ENCODE results near the gene JMJD7.
A peak's percentile ranks its signal among the peaks of the same experiment; 100 is the strongest.

Gene JMJD7

DNA sequence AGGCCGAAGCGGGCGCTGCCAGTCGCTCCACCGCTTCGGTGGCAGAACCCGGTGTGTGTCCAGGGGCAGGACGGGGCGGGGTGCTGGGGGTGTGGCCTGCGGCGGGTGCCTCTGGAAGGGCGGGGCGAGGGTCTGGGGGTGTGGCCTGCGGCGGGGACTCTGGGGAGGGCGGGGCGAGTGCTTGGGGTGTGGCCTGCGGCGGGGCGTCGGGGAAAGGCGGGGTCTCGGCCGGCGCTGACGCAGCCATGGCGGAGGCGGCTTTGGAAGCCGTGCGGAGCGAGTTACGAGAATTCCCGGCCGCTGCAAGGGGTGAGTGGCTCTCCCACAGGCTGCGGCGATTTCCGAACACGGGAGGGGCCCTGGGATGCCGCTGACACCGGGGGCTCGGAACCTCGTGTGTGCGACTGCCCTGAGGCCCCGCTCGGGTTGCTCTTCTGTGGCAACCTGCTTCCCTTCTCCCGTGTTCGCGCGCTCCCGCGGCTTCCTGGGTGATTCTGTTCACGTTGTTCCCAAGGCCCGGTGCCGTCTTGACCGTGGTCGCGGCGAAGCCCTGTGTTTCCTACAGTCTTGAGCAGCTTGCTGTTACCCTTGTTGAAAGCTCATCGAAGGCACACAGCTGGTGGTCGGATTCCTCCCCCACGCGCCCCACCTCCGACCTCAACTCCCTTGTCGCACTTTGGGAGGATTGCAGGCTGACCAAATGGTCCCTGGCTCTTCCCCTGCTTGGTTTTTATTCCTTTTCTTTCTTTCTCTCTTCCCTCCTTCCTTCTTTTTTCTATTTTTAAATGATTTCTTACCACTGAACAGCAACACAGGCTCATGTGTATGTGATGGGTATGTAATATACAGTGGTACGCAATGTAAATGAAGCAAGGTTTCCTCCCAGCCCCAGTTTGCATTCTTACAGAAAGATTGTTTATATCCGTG lies at the start of gene JMJD7:
Gene JMJD7 (plus strand): TSS at position 213 of the 927 bp plus-strand sequence. CDS start 33 bp downstream, at position 246.
- DNase-seq (ENCODE audit: low spot score): peak; percentile 88

DNA sequence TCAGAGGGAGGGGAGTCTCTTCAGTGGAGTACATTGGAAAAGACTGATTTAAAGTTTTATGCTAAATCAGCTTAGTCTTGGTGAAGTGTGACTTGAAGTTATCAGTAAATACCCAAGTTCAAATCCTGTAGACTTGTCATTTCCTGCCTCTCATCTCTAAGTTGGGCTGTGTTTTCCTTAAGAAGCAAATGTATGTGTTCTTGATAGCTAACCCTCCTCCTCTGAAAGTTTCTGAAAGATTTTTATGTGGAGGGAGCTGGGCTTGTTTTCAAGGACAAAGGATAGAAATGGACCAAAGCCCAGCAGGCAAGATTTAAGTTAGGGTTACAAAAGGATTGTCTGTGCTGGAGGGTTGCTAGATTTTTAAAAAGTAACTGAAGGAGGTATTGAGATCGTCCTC lies 49.4 kb upstream of the JMJD7 start:
- DNase-seq (ENCODE audit: low spot score): no peak

DNA sequence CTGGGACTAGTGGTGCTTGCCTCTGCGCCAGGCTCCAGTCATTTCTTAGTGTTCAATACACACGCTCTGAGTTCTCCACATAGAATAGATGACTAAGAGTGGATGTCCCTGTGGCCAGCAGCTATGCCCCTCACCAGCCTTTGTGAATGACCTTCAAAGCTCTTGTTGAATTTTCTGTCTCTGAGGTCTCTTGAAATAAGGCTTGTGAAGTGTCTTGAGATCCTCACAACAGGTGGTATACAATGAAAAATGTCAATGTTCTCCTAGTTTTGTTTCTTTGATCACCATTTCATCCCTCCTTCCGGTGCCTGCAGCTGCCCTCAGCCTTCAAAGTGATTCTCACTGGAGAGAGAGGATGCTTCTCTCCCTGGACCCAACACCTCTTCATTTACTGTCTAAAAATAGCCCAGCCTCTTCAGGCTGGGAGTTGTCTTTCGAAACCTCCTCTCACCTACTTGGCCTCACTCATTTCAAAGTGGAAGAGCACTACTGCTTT lies 48.2 kb upstream of the JMJD7 start:
- DNase-seq (ENCODE audit: low spot score): no peak

DNA sequence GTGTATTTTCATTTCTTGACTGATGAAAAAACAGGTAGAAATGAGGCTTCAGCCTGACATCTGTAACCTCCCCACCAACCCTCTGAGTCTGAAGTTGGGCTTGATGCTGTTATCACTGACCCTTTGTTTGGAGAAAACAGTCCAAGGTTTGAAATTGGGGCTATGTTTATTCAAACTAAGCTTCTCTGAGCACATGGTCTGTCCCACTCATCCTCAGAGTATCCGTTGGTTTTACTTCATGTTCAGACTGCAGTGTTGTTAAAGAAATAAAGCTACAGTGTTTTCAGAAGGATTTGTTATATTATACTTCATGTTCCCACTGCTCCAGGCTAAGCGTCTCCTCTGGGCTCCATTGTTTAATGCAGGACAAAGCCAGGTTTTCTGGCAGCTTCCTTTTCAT lies 47.6 kb upstream of the JMJD7 start:
- no peak for DNase-seq (ENCODE audit: low spot score)

DNA sequence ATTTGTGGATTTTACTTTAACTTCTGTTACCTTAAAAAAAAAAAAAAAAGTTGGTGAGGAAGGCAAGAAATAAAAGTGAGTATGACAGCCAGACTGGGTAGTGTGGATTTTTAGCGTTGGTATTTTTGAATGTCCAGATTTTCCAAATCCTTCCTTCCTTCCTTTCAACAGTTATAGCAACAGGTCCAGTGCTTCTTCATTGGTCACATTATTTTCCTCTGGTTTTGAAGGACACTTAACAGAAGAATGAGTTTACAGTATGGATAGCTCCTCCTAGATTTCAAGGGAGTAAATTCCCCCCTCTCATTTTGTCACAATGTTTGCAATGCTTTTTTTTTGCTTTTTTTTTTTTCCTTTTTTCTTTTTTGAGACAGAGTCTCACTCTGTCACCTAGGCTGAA lies 47.2 kb upstream of the JMJD7 start:
- no peak for DNase-seq (ENCODE audit: low spot score)

DNA sequence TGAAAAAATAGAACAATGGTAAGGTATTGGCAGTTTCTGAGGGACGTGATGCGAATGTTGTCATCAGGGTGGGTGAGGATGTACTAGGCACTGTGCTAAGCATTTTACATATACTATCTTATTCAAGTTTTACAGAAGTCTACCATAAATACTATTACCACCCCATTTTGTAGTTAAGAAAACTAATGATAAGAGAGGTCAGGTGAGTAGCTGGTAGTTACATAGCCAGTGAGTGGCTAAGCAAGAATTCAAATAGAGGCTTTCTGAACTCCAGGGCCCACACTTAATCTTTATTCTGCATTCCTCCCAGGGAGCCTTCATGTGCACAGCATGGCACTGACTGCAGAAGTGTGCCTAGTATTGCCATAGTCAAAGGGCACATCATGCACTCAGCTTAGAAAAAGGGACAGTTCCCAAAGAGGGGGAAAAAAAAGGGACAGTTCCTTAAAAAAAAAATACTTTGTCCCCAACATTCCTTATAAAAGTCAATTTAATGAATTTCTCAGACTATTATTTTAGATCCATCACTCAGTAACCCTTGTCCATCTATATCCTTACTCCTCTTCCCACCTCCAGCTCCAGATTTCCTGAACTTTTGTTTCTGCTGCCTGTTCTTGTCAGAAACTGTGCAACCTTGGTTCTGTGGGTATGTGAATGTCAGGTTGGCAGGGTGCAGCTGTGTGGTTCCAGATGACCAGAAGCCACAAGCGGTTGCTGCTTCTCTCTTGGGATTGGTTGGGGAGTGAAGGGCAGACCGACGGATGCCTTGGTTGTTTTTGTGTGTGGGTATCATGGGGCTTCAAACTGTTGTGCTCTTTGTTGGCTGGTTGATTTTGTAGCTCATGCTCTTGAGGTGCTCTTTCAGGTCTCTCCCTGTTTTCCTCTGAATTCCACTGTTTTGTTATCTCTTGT lies 45.3 kb upstream of the JMJD7 start:
- DNase-seq (ENCODE audit: low spot score): peak; percentile 77

DNA sequence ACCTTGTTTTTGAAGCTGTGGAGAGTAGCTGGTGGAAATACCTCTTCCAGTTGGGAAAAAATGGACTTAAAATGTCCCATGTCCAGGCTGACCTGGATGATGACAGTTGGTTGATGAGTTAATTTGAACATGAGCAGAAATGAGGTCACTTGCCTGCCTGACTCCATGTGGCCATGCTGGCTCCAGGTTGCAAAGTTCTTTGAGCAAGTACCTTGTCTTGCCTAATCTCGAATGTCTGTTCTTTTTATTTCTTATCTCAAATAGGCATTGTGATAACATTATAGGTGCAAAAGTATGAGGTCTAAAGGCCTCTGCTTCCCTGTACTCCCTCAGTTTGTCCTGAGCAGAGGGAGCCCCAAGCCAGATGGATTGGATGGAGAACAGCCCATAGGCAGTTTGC lies 44.6 kb upstream of the JMJD7 start:
- DNase-seq (ENCODE audit: low spot score): no peak

DNA sequence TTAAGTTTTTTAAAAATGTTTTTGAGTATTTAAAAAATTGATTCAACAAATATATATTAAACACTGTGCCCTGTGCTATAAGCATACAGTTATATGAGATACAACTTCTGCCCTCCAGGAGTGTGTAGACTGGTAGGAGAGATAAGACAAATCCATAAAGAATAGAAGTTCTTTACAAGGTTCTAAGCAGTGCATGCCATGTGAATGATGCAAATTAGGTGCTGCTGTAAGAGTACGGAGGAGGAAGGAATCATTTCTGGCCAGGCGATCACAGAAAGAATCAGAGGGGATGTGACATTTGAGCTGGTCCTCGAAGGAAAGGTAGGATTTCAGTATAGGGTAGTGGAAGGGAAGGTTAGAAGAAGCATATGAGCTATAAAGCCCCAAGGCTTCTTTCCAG lies 39.6 kb upstream of the JMJD7 start:
- DNase-seq (ENCODE audit: low spot score): no peak

DNA sequence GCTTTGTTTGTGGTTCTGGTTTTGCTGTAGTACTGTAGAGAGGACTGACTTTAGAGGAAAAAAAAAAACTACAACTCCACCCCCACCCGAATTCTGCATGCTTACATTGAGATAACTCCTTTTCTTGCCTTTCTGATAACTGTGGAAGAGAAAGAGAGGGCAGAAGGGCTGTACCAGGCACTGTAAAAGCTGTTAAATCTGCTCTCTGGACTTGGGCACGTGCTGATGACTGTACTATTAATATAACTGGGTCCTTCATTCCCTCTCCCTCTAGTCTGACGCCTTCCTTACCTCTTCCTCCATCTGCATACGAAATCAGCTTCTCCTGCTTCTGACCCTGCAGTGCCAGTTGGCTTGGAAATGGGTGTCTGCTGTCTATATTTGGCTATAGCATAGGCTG lies 38.7 kb upstream of the JMJD7 start:
- no peak for DNase-seq (ENCODE audit: low spot score)

DNA sequence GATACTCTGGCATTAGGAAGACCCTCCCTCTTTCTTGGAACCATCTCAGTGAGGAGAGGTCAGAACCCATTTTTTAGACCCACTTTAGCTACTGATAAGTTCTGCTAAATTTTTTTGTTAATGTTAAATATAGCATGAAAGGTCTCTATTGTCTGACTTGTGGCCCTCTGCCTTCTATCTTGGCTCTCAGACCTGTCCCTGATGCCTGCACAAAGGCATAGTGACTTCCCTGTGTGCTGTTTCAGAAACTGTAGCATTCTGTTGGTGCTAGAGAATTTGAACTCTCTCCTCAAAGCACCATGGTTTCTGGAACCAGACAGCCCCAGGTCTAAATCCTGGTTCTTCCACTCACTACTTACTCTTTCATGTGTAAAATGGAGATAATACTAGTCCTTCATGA lies 38.2 kb upstream of the JMJD7 start:
- DNase-seq (ENCODE audit: low spot score): no peak

DNA sequence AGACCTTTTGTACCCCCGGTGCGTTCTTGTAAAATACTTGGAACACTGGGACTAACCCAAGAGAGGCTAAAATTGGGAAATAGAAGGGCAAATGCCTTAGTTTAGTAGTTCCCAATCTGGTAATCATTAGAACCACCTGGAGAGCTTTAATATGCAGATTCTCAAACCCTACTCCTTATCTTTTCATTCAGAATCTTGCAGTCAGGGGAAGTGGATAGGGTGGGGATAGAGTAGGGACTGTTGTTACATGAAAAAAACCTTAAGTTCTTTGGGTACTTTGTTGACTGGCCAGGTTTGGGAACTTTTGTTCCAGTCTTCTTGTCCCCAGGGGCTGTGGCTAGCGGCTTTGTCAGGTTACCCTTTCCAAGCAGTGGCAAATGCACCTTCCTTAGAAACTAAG lies 37.7 kb upstream of the JMJD7 start:
- DNase-seq (ENCODE audit: low spot score): no peak

DNA sequence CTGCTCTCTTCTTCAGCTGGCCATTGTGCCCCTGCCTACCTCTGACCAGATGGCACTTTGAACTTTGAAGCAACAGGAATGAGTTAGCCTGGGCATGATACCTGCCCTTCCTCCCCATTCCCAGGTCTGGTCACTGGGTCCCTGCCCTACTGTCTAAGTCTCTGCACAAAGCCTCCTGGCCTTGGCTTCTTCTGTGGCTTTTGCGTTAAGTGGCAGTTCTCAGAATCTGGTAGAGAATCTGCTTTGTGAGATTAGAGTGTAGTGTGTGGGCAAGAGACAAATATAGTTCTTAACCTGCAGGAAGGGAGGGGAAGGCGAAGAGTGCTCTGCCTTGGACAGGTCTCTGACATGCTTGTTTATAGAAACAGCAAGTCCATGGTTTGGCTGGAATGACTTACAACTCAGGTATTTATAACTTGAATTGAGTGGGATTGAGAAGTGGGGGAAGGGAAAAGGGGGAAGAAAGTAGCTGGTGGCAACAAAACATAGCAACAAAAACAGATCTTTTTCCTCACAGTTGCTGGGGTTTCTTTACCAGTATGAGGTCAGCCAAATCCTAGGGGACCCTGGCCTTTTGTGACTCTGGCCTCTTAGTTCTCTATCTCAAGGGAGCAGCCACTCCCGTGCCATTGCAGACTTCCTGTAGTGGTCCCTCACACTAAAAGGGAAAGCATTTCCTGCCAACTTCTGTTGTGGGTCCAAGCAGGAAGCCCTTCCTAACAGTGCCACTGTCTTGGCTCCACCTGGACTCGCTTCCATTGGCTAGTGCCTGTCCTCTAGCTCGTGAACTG lies 36.9 kb upstream of the JMJD7 start:
- DNase-seq (ENCODE audit: low spot score): no peak

DNA sequence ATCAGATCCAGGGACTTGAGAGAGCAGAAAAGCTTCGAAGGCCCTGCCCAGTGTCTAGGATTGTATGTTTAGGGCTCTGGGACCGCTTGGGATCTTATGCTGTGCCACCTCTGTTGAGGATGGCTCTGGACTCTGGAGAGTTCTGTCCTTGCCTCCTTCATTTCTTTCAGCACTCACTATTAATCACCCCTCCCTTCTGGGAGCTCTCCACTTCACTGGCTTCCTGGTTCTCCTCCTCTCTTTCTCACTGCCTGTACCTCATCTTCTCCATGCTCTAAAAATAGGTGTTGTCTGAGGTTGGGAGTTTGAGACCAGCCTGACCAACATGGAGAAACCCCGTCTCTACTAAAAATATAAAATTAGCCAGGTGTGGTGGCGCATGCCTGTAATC lies 36.4 kb upstream of the JMJD7 start:
- no peak for DNase-seq (ENCODE audit: low spot score)

DNA sequence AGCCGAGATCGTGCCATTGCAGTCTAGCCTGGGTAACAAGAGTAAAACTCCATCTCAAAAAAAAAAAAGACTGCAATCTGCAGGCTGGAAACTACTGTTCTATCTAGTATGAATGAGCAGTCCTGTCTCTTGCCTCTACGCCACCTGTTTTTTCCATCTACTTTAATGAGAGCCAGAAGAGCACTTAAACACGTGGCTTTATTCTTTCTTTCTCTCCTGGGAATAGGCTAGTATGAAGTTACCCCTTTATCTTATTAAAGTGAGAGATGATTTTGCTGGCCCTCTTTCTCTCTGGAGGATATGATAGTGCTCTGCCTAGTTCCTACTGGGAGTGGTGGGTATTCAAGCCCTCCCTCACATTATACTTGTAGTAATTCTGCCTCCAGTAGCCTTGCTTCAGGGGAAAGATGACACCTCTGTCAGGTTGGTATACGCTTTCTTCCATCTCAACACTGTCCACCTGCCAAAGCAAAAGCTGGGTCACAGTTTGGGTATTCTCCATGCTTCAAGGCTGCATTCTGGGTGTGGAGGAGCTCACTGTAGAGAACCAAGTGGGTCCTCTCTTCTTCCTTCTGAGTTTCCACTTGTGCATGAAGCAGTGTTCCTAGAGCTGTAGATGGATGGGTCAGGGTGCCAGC lies 35.8 kb upstream of the JMJD7 start:
- no peak for DNase-seq (ENCODE audit: low spot score)

DNA sequence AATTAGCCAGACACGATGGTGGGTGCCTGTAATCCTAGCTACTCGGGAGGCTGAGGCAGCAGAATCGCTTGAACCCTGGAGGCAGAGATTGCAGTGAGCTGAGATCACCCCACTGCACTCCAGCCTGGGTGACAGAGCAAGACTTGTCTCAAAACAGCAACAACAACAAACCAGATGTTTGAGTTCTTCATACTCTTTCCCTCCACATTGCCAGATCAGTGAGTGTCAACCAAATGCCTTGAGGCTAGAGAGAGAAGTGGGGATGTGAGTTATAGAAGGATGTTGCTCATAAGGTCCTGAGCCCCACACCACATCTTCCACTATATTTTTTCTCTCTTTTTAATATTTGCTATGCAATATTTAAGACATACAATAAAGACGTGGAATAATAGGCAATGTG lies 33.8 kb upstream of the JMJD7 start:
- DNase-seq (ENCODE audit: low spot score): no peak

DNA sequence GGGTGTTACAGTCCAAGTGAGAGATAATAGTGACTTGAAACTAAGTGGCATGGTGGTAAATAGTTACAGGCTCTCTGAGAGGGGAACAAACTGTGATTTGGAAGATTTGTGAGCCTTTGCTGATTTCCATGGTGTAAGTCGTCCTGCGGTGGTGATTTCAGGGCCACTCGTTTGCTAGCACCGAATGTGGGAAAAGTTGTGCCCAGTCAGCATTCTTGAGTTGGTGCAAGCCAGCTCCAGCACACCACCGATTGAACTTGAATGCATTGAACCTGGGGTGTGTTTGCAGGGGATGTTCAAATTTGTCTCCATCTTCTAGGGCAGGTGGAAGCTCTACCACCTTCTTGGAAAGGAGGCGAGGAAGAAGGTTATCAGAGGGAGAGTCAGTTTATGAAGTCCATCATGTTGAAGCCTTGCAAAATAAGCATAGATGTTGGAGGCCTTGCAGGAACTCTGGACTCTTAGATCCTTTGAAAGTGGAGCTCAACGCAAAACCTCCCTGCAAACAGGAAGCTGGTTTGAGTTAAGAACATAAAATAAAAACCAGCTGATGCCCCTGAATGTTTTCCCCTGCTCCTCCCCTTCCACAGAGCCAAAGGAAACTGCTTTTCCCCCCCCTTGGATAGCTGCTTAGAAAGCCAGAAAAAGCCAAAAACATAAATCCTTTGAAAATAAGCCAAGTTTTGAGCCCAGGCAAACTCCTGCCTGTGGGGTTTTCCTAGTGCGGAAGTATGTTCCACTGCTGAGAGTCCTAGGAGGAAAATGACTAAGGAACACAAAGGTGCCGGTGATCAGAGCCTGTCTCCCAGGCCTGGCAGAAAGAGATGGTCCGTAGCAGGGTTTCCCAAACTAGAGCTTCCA lies 31.7 kb upstream of the JMJD7 start:
- no peak for DNase-seq (ENCODE audit: low spot score)

DNA sequence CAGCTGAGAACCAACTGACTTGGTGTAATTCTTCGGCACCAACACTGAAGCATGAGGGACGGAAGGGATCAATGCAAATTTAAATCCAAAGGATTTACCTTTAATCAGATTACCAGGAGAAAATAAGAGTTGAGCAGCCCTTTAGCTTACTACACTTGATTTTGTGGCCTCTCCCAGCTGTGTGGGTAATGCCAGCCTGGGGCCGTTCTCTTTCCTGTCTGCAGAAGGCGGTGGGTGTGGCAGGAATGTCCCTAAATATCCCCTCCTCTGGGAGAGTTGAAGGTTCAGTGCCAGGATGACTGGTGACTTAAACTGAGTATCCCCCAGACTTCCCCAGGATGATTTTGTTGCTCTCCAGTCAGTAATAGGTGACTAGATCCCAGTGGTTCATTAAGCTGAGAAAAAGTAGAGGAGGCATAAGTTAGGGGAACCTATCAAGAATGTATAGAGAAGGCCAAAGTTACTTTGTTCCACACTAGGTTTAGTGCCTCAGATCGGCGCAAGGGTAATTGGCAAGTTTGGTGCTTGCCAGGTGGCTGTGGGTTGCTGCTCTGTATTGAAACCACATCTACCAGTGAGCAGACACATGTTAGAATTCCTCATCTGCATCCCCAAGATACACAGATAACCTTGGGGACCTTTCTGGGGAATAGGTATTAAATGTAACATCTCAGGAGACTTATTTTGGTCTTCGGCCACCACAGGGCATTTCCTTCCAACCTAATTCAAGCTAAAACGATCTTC lies 30.5 kb upstream of the JMJD7 start:
- DNase-seq (ENCODE audit: low spot score): no peak

DNA sequence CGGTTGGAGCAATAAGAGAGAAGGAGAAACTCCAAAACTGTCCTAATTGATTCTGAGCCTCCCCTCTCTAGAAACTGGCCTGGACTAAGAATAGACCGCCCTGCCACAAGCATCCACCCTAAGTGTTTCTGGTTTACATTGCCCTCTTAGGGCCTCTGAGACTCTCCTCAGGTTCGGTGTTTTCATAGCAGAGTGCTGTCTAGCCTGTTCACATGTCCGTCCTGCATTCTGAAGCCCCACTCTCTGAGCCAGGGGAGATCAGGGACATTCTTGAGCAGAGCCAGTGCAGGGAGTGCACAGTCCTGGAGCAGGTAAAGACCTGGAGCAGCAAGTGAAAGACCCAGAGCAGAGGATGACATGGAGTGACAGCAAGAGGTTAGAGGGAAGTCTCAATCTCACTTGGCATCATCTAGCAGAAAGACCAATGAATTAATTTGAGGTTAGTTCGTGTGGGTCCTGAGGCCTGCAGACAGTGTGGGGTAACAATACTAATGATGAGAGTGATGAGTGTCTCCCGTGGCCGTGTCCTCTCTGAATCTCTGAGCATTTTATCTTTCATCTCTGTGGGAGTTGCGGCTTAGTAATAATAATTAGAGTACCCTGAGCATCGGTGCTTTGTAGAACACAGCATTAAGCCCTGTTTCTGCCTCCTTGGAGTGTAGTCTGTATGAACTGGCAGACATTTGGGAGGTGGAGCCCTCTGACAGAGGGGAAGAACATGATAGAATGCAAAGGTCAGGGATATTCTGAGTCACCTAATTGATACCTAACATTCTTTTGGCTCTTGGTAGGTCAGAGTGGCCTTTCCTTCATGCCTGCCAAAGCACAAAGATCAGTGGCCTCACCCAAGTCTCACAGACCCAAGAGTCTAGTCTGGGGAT lies 29.0 kb upstream of the JMJD7 start:
- no peak for DNase-seq (ENCODE audit: low spot score)

DNA sequence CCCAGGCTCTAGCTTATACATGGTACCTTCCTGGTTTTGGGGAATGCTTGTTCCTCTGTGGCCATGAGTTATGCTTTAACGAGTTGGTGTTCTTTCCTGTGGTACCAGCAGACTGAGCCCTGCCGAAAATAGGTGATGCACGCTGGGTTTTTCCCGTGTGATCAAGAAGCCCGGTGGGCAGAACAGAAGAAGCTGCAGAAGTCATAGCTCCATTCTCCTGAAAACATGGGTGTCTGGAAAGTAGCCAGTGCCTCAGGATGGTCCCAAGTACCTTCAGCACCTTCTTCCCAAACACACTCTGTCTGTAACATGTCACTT lies 28.4 kb upstream of the JMJD7 start:
- no peak for DNase-seq (ENCODE audit: low spot score)

Measured in NAMALWA (cell line).